NT2/D1 (cell line): Measurements from ENCODE around the gene CAMK2N1.

Source experiments
- SUZ12 ChIP-seq: IDR thresholded peaks from 2 replicates; pipeline ENCODE4 v1.6.1; 2011; ENCODE audit not compliant: insufficient read length, insufficient read depth; ENCODE audit errors: extremely low read depth
- YY1 ChIP-seq: IDR thresholded peaks from 2 replicates; pipeline ENCODE4 v1.6.1; 2011; ENCODE audit not compliant: insufficient read length, insufficient read depth

GRCh38 chr1:20463502-20463901, 22.5 kb downstream of the CAMK2N1 start:
- TF ChIP-seq YY1 = no peak
- no peak for TF ChIP-seq SUZ12
